ENCODE data around the gene CENPM. TPM values are rescaled to one million over a fixed set of nuclear protein-coding genes. Genes with fewer than 3 reads are reported as not detected.

CENPM gene
- total and polyA plus RNA-seq, 9 of the 15 experiments (the other 6 are each of a cell fraction or from before 2014, with no cell fraction given) = 11.3 to 67.7 (median 32.3) TPM

GRCh38 chr22:41925783-41926460 lies 21.0 kb downstream of the CENPM start (continued):
- TF ChIP-seq E2F4 (CRISPR knock-in tag; IDR thresholded peaks at IDR 0.05; ENCODE audit: low read depth) = no peak
- TF ChIP-seq SP1 (CRISPR knock-in tag; IDR thresholded peaks at IDR 0.05) = no peak
- TF ChIP-seq ZNF445 (CRISPR knock-in tag; IDR thresholded peaks at IDR 0.05; ENCODE audit: low read depth) = no peak
- no peak for TF ChIP-seq CREB1 (IDR thresholded peaks at IDR 0.05)
- 0 out of 2 replicates have a peak, but pooled peaks have one; percentile 12 for TF ChIP-seq CREB1 (CRISPR knock-in tag; IDR thresholded peaks at IDR 0.05)
- peak; percentile 47 for TF ChIP-seq PCBP1 (IDR thresholded peaks at IDR 0.05; ENCODE audit: low read depth, low read length, poor library complexity, severe bottlenecking)
- no peak for TF ChIP-seq ZNF778 (CRISPR knock-in tag; IDR thresholded peaks at IDR 0.05)
- TF ChIP-seq RBFOX2 (IDR thresholded peaks at IDR 0.05; ENCODE audit: low read depth, low read length) = 0 out of 2 replicates have a peak, but pooled peaks have one; percentile 29
- no peak for TF ChIP-seq HDAC8 (tag; IDR thresholded peaks at IDR 0.05)
- TF ChIP-seq XRCC5 (IDR thresholded peaks at IDR 0.05; ENCODE audit: low read depth, low read length) = no peak
- 0 out of 4 replicates have a peak, but pooled peaks of 1 of the 2 experiments have one; percentile 30 for TF ChIP-seq UBTF (IDR thresholded peaks at IDR 0.05; ENCODE audit: borderline replicate concordance in 1 of 2, low read depth in 2 of 2, low read length in 2 of 2)
- no peak for TF ChIP-seq BRF1 (IDR thresholded peaks at IDR 0.05; ENCODE audit: borderline replicate concordance, extremely low read depth, insufficient read length)
- TF ChIP-seq REST (IDR thresholded peaks at IDR 0.05; ENCODE audit: borderline replicate concordance) = no peak
- no peak for TF ChIP-seq REST (CRISPR knock-in tag; IDR thresholded peaks at IDR 0.05; ENCODE audit: low read depth)
- TF ChIP-seq ZNF197 (CRISPR knock-in tag; IDR thresholded peaks at IDR 0.05; ENCODE audit: low read depth) = no peak
- no peak for TF ChIP-seq BDP1 (IDR thresholded peaks at IDR 0.05; ENCODE audit: insufficient read depth, insufficient read length)
- no peak for TF ChIP-seq ZNF586 (CRISPR knock-in tag; conservative IDR thresholded peaks at IDR 0.05)

Measured in K562 (cell line).